Nephron (organoid): ENCODE results near the gene RNF19B.
A peak's percentile ranks its signal among the peaks of the same experiment; 100 is the strongest.

Experiments used
- H3K27ac Mint-ChIP-seq, 3 experiments: 2 replicates each; pipeline ENCODE4 v1.8.0; 2020; ENCODE audit warnings: mixed read lengths in 3 of 3, mild to moderate bottlenecking in 2 of 3, moderate library complexity in 1 of 3
- H3K27me3 Mint-ChIP-seq: 2 replicates; pipeline ENCODE4 v1.8.0; 2021; ENCODE audit warnings: low read depth, mild to moderate bottlenecking, moderate library complexity, mixed read lengths
- H3K36me3 Mint-ChIP-seq: 2 replicates; pipeline ENCODE4 v1.8.0; 2020; ENCODE audit warnings: low read depth, mixed read lengths
- H3K4me1 Mint-ChIP-seq: 2 replicates; pipeline ENCODE4 v1.8.0; 2020; ENCODE audit warnings: mixed read lengths
- H3K4me3 Mint-ChIP-seq, 3 experiments: 2 replicates each; pipeline ENCODE4 v1.8.0; 2020; ENCODE audit warnings: mild to moderate bottlenecking in 3 of 3, mixed read lengths in 3 of 3, moderate library complexity in 2 of 3
- H3K9me3 Mint-ChIP-seq: 2 replicates; pipeline ENCODE4 v1.8.0; 2020; ENCODE audit warnings: mixed read lengths
- CTCF ChIP-seq, 3 experiments: fragments of 200-600 bp; sonication (generic); IDR thresholded peaks; one replicate each; pipeline ENCODE4 v1.5.0; 2021; ENCODE audit warnings: antibody characterized with exemption in 3 of 3; ENCODE audit not compliant: unreplicated experiment in 3 of 3

RNF19B gene

GRCh38 chr1:32894681-32895080 lies 69.9 kb downstream of the RNF19B start:
- H3K4me1 Mint-ChIP-seq: peaks cover 14% of the 10 kb centered on the region
- H3K36me3 Mint-ChIP-seq: no peaks in the 10 kb centered on the region
- no peaks in the 10 kb centered on the region for H3K9me3 Mint-ChIP-seq
- peaks cover 61% of the 10 kb centered on the region for H3K27me3 Mint-ChIP-seq
- H3K27ac Mint-ChIP-seq: peak overlapping the region in 1 of 3 experiments; percentile 82
- TF ChIP-seq CTCF (IDR thresholded peaks at IDR 0.05; ENCODE audit: unreplicated experiment in 3 of 3): no peak
- H3K4me3 Mint-ChIP-seq: no peak overlapping the region

GRCh38 chr1:32894019-32894600 lies 70.5 kb downstream of the RNF19B start:
- Mint-ChIP-seq H3K4me1 (peaks cover 14% of the 10 kb centered on the region), H3K9me3 (no peaks in the 10 kb centered on the region), H3K4me3 (peak overlapping the region; percentile 83 to 85 (median 84)), H3K27me3 (peaks cover 61% of the 10 kb centered on the region), H3K27ac (peak overlapping the region; percentile 82 to 93 (median 88)), H3K36me3 (no peaks in the 10 kb centered on the region)
- TF ChIP-seq CTCF (IDR thresholded peaks at IDR 0.05; ENCODE audit: unreplicated experiment in 3 of 3): no peak

- Mint-ChIP-seq H3K27ac (peak overlapping the region; percentile 82 to 93 (median 88)), H3K36me3 (no peaks in the 10 kb centered on the region), H3K4me1 (peaks cover 14% of the 10 kb centered on the region), H3K27me3 (peaks cover 62% of the 10 kb centered on the region), H3K9me3 (no peaks in the 10 kb centered on the region), H3K4me3 (peak overlapping the region; percentile 83 to 85 (median 84))
- TF ChIP-seq CTCF (IDR thresholded peaks at IDR 0.05; ENCODE audit: unreplicated experiment in 3 of 3): peak; percentile 25 to 60 (median 39)
Observed at GRCh38 chr1:32893198-32894018, 71.2 kb downstream of the RNF19B start.

GRCh38 chr1:32892368-32893197 lies 72.0 kb downstream of the RNF19B start:
- peak; percentile 78 to 90 (median 79) for TF ChIP-seq CTCF (IDR thresholded peaks at IDR 0.05; ENCODE audit: unreplicated experiment in 3 of 3)
- H3K4me1 Mint-ChIP-seq: peaks cover 14% of the 10 kb centered on the region
- no peaks in the 10 kb centered on the region for H3K36me3 Mint-ChIP-seq
- H3K27ac Mint-ChIP-seq: peak overlapping the region; percentile 11 to 44 (median 43)
- peak overlapping the region; percentile 84 to 86 (median 85) for H3K4me3 Mint-ChIP-seq
- no peaks in the 10 kb centered on the region for H3K9me3 Mint-ChIP-seq
- peaks cover 62% of the 10 kb centered on the region for H3K27me3 Mint-ChIP-seq

GRCh38 chr1:32891630-32892029 lies 73.0 kb downstream of the RNF19B start:
- Mint-ChIP-seq H3K4me1 (peaks cover 14% of the 10 kb centered on the region), H3K9me3 (no peaks in the 10 kb centered on the region), H3K4me3 (peak overlapping the region; percentile 81 to 86 (median 83)), H3K36me3 (no peaks in the 10 kb centered on the region), H3K27me3 (peaks cover 66% of the 10 kb centered on the region), H3K27ac (peak overlapping the region in 1 of 3 experiments; percentile 11)
- no peak for TF ChIP-seq CTCF (IDR thresholded peaks at IDR 0.05; ENCODE audit: unreplicated experiment in 3 of 3)
